ENCODE results near the gene OGN.

DNA sequence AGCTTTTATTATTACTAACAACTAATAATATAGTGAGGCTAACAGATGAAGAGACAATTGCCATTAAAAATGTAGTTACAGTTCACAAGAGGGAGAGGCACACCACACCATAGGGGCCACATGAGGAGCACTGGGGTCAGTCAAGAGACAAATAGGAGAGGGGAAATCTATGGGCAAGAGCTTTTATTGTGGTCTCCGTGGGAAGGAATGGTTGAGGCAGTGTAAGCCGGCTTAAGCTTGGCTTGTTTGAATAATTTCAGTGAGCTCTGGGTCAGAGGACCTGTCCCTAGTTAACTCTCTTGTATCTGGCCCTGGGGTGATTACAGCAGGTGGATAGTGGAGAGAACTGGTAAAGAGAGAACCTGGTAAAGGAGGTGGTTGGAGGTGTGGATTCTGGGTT is 35.3 kb downstream of the OGN start:
- TF ChIP-seq, protein P1, sequence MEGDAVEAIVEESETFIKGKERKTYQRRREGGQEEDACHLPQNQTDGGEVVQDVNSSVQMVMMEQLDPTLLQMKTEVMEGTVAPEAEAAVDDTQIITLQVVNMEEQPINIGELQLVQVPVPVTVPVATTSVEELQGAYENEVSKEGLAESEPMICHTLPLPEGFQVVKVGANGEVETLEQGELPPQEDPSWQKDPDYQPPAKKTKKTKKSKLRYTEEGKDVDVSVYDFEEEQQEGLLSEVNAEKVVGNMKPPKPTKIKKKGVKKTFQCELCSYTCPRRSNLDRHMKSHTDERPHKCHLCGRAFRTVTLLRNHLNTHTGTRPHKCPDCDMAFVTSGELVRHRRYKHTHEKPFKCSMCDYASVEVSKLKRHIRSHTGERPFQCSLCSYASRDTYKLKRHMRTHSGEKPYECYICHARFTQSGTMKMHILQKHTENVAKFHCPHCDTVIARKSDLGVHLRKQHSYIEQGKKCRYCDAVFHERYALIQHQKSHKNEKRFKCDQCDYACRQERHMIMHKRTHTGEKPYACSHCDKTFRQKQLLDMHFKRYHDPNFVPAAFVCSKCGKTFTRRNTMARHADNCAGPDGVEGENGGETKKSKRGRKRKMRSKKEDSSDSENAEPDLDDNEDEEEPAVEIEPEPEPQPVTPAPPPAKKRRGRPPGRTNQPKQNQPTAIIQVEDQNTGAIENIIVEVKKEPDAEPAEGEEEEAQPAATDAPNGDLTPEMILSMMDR (conservative IDR thresholded peaks at IDR 0.05; ENCODE audit: low read depth, low read length), result no peak
- TF ChIP-seq EZH2 (IDR thresholded peaks at IDR 0.05; ENCODE audit: borderline replicate concordance, low read depth, low read length, poor library complexity, severe bottlenecking), result no peak
